ENCODE results near the gene MAL. TPM values are rescaled to one million over a fixed set of nuclear protein-coding genes. Genes with fewer than 3 reads are reported as not detected.

The MAL gene
- total and polyA plus RNA-seq, 2 of the 8 experiments (the other 6 are each of a cell fraction or from before 2014, with no cell fraction given) = not detected

DNA sequence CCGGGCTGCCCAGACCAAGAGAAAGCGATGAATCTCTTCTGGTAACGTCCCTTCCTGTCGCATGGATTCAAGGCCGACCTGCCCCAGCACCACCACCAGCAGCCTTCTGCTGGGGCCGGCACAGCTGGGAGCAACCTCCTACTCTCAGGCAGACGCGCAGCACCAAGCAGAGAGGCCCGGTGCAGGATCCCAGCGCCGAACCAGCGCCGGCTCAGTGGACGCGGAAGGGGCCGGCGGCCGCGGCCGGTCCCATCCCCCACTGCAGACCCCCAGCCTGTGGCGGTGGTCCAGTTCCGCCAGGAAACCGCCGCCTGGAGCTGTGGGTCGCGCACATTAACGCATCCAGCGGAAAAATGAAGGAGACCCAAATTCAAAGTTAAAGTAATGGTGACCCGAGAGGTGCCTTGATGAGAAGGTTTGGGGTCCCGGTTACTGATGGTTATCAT lies 525 bp upstream of the MAL start:
- no peak overlapping the region for H3K18ac ChIP-seq (ENCODE audit: extremely low read depth, low read length)
- H2BK12ac ChIP-seq (ENCODE audit: low read depth, low read length) = no peak overlapping the region
- peaks cover 34 to 91% of the 10 kb centered on the region in 2 experiments for H3K9me3 ChIP-seq (ENCODE audit: insufficient read depth in 2 of 2, low read depth in 1 of 2, low read length in 1 of 2)
- H3K4me2 ChIP-seq (ENCODE audit: insufficient read depth in 1 of 2, low read depth in 2 of 2, low read length in 2 of 2) = peak overlapping the region in 1 of 2 experiments; percentile 70; a peak in 3 of 4 replicates
- no peaks in the 10 kb centered on the region for H3K36me3 ChIP-seq (ENCODE audit: control insufficient read depth in 2 of 4, insufficient read depth in 4 of 4, low read length in 3 of 4)
- H3K23me2 ChIP-seq (ENCODE audit: low read depth, low read length) = no peaks in the 10 kb centered on the region
- H3K79me1 ChIP-seq (ENCODE audit: low read depth, low read length) = no peaks in the 10 kb centered on the region
- no peak overlapping the region for H3K4ac ChIP-seq (replicated peaks; ENCODE audit: insufficient read length, low read depth, low read length)
- DNase-seq (ENCODE audit: low read depth in 1 of 2, low spot score in 2 of 2) = no peak
- POLR2A ChIA-PET (ENCODE audit: partially characterized antibody) = no interaction called here
- H2AFZ ChIP-seq (ENCODE audit: low read length) = no peak overlapping the region
- H4K5ac ChIP-seq (ENCODE audit: insufficient read length, low read depth, low read length) = no peak overlapping the region
- H3K56ac ChIP-seq (replicated peaks; ENCODE audit: insufficient read length, low read depth, low read length) = no peak overlapping the region
- H2AK5ac ChIP-seq (ENCODE audit: low read depth, low read length) = no peak overlapping the region
- no peak overlapping the region for H3K14ac ChIP-seq (ENCODE audit: insufficient read length)
- no peaks in the 10 kb centered on the region for H4K20me1 ChIP-seq (replicated peaks in 1 of 2; ENCODE audit: control insufficient read depth in 1 of 2, insufficient read depth in 2 of 2, low read length in 2 of 2)
- H4K8ac ChIP-seq (ENCODE audit: extremely low read depth, insufficient read depth, low read length) = no peak overlapping the region
- peaks cover 5 to 42% (median 33%) of the 10 kb centered on the region in 4 experiments for H3K27me3 ChIP-seq (replicated peaks in 1 of 4; ENCODE audit: control insufficient read depth in 3 of 4, extremely low read depth in 1 of 4, insufficient read depth in 3 of 4, low read length in 3 of 4)
- H3K27ac ChIP-seq (ENCODE audit: low read depth, low read length) = no peak overlapping the region
- H3K23ac ChIP-seq (ENCODE audit: insufficient read length) = no peak overlapping the region
- H3K4me1 ChIP-seq (replicated peaks in 1 of 4; ENCODE audit: control insufficient read depth in 3 of 4, insufficient read depth in 4 of 4, low read length in 3 of 4) = peaks cover 0 to 7% (median 0%) of the 10 kb centered on the region in 4 experiments; a peak in 1 of 7 replicates
- no peak overlapping the region for H4K91ac ChIP-seq (replicated peaks; ENCODE audit: insufficient read length, low read length)
- H3K4me3 ChIP-seq (ENCODE audit: extremely low read depth in 1 of 4, insufficient read depth in 2 of 4, low read depth in 3 of 4, low read length in 4 of 4) = peak overlapping the region in 2 of 4 experiments; percentile 24 to 36; a peak in 4 of 8 replicates
- no peak overlapping the region for H2BK15ac ChIP-seq (ENCODE audit: low read length)
- no peak overlapping the region for H2BK5ac ChIP-seq (ENCODE audit: low read depth, low read length)
- CTCF ChIA-PET (ENCODE audit: partially characterized antibody) = no interaction called here
- H3K79me2 ChIP-seq (ENCODE audit: control insufficient read depth in 1 of 2, insufficient read depth in 2 of 2, low read length in 2 of 2) = no peaks in the 10 kb centered on the region
- H2BK20ac ChIP-seq (ENCODE audit: low read length) = no peak overlapping the region
- no peak for FAIRE-seq
- no peak overlapping the region for H3K9ac ChIP-seq (replicated peaks in 1 of 4; ENCODE audit: extremely low read depth in 1 of 4, low read depth in 3 of 4, low read length in 3 of 4)
- 73% methylated on average over 29 of the region's 30 CpGs; no CpG with 5 or more reads in 1 of the 2 experiments for WGBS, 2 experiments (ENCODE audit: extremely low coverage in 1 of 2, insufficient coverage in 1 of 2, insufficient read length in 1 of 2, insufficient replicate concordance in 2 of 2, low coverage in 1 of 2, low lambda C conversion rate in 2 of 2, missing lambda C conversion rate in 1 of 2)
- H2BK120ac ChIP-seq (replicated peaks; ENCODE audit: low read depth, low read length) = no peak overlapping the region
- TF ChIP-seq SIN3A (conservative IDR thresholded peaks at IDR 0.05 in 1 of 2, IDR thresholded peaks at IDR 0.05 in 1 of 2; ENCODE audit: low read depth in 1 of 2, low read length in 2 of 2) = no peak
- TF ChIP-seq SRF (IDR thresholded peaks at IDR 0.05; ENCODE audit: low read depth, low read length) = no peak
- TF ChIP-seq EP300 (IDR thresholded peaks at IDR 0.05; ENCODE audit: borderline replicate concordance in 1 of 2, low read depth in 2 of 2, low read length in 2 of 2) = no peak
- TF ChIP-seq CBX5 (IDR thresholded peaks at IDR 0.05; ENCODE audit: low read depth, low read length) = no peak
- TF ChIP-seq RNF2 (IDR thresholded peaks at IDR 0.05; ENCODE audit: borderline replicate concordance, low read depth, low read length, missing control alignments, poor library complexity, severe bottlenecking) = no peak
- TF ChIP-seq SUZ12 (IDR thresholded peaks at IDR 0.05; ENCODE audit: low read length) = no peak
- TF ChIP-seq TEAD4 (IDR thresholded peaks at IDR 0.05; ENCODE audit: low read depth, low read length) = no peak
- TF ChIP-seq YY1 (IDR thresholded peaks at IDR 0.05; ENCODE audit: low read depth, low read length) = no peak
- TF ChIP-seq CBX8 (IDR thresholded peaks at IDR 0.05; ENCODE audit: borderline replicate concordance, low read depth, low read length) = no peak
- no peak for TF ChIP-seq RAD21 (IDR thresholded peaks at IDR 0.05 in 1 of 2, conservative IDR thresholded peaks at IDR 0.05 in 1 of 2; ENCODE audit: low read depth in 2 of 2, low read length in 2 of 2)
- no peak for TF ChIP-seq EGR1 (IDR thresholded peaks at IDR 0.05; ENCODE audit: borderline replicate concordance, low read depth, low read length)
- no peak for TF ChIP-seq POLR2A (IDR thresholded peaks at IDR 0.05; ENCODE audit: control extremely low read depth in 1 of 2, low read depth in 2 of 2, low read length in 2 of 2)

Measured in H1 (cell line).